ENCODE results near the gene EIF2B4. TPM values are rescaled to one million over a fixed set of nuclear protein-coding genes. Genes with fewer than 3 reads are reported as not detected.
A peak's percentile ranks its signal among the peaks of the same experiment; 100 is the strongest.

The EIF2B4 gene
- total and polyA plus RNA-seq, 4 donors = 32.2 to 87.1 (median 39.5) TPM

DNA sequence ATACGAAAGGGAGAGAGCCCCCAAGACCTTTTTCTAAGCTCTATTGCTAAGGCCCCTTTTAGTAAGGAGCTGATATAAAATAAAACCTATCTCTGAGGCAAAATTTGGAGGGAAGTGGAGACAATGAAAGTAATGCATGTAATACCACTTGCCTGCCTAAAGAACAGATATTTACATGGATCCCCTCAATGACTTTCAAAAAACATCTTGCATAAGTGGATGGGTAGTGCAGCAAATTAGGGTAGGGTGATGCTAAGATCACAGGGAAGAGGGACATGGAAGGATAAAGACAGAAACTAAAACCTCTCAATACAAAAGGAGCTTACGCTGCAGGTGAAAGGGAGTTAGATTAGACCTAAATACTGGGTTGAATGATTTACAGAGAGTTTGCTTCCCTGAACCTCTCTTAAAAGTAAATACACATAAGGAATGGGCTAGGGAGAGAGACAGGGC is 9.3 kb upstream of the EIF2B4 start:
- Histone ChIP-seq H3K9me3 (ENCODE audit: control insufficient read depth, low read length) (no peaks in the 10 kb centered on the region), H3K4me1 (ENCODE audit: control insufficient read depth in 1 of 2, insufficient read depth in 2 of 2, low read length in 2 of 2) (no peaks in the 10 kb centered on the region), H3K4me3 (ENCODE audit: low read length in 2 of 2) (no peak overlapping the region), H3K27ac (ENCODE audit: low read depth in 1 of 2, low read length in 2 of 2) (no peak overlapping the region), H3K36me3 (ENCODE audit: control insufficient read depth in 1 of 2, insufficient read depth in 2 of 2, low read length in 1 of 2) (peaks cover 0 to 6% of the 10 kb centered on the region in 2 donors), H3K27me3 (ENCODE audit: control insufficient read depth in 1 of 2, insufficient read depth in 2 of 2, low read length in 1 of 2) (no peaks in the 10 kb centered on the region)
- intact Hi-C loops (cut with DNase I) = no loop called here
- DNase-seq = no peak
- ATAC-seq (ENCODE audit: low FRiP score) = no peak
- WGBS, 2 donors = 68 to 74% methylated on average over 2 of the region's 2 CpGs

DNA sequence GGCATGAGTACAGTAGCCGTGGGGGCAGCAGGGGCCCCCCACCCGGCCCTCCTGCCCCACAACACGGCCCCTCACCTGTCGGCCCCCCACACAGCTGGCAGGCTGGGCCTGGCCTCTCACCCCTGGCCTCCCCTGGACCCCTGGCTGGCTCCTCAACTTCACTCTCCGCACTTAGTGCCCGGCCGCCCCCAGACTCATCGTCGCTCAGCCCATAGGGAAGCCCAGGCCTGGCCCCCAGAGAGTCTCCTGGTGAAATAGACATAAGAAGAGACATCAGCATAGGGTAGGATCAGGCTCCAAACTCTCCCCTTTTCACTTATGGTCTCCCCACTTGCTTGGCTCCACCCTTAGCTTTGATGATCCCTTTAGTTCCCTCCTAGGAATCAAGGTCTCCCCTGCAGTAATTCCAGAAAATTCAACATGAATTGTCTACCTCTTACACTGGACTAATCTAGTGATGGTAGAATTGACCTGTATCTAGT is 8.7 kb upstream of the EIF2B4 start:
- H3K27ac ChIP-seq (ENCODE audit: low read depth in 1 of 2, low read length in 2 of 2) = no peak overlapping the region
- DNase-seq = peak in 1 of 2 donors; percentile 48
- WGBS, 2 donors = 78 to 87% methylated on average over 8 to 9 of the region's 9 CpGs
- no peaks in the 10 kb centered on the region for H3K27me3 ChIP-seq (ENCODE audit: control insufficient read depth in 1 of 2, insufficient read depth in 2 of 2, low read length in 1 of 2)
- no peak for ATAC-seq (ENCODE audit: low FRiP score)
- H3K36me3 ChIP-seq (ENCODE audit: control insufficient read depth in 1 of 2, insufficient read depth in 2 of 2, low read length in 1 of 2) = peaks cover 0 to 4% of the 10 kb centered on the region in 2 donors
- H3K9me3 ChIP-seq (ENCODE audit: control insufficient read depth, low read length) = no peaks in the 10 kb centered on the region
- intact Hi-C loops (cut with DNase I) = no loop called here
- no peak overlapping the region for H3K4me3 ChIP-seq (ENCODE audit: low read length in 2 of 2)
- H3K4me1 ChIP-seq (ENCODE audit: control insufficient read depth in 1 of 2, insufficient read depth in 2 of 2, low read length in 2 of 2) = no peaks in the 10 kb centered on the region

DNA sequence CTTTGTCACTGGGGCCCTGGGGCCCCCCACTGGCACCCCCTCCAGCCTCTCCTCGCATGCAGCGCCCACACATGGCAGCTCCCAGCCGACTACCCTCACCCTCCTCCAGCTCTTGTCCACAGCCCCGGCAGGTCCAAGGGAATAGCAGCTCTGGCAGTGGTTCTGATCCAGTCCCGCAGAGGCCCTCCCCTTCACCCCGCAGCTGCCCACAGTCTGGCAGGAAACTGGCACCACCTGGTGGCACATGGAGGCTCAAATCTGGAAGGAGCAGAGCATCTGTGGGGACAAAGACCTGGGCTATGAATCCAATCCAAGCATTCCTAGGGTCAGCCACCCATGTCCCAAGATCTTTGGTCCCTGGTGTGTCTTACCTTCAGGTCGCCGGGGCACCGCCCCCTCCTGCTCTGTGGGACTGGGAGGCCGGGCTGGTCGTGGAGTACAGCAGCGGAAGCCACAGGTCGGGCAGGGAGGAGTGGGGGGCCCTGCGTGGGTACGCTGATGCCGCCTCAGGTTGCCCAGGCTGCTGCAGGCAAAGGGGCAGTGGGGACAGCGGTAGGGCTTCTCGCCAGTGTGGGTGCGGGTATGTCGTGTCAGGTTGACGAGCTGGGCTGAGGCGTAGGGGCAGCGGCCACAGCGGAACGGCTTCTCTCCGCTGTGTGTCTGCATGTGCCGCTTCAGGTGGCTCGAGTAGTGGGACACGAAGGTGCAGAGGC is 8.1 kb upstream of the EIF2B4 start:
- Histone ChIP-seq H3K27ac (ENCODE audit: low read depth in 1 of 2, low read length in 2 of 2) (no peak overlapping the region), H3K9me3 (ENCODE audit: control insufficient read depth, low read length) (no peaks in the 10 kb centered on the region), H3K4me1 (ENCODE audit: control insufficient read depth in 1 of 2, insufficient read depth in 2 of 2, low read length in 2 of 2) (no peaks in the 10 kb centered on the region), H3K36me3 (ENCODE audit: control insufficient read depth in 1 of 2, insufficient read depth in 2 of 2, low read length in 1 of 2) (peaks cover 0 to under 1% of the 10 kb centered on the region in 2 donors), H3K4me3 (ENCODE audit: low read length in 2 of 2) (no peak overlapping the region), H3K27me3 (ENCODE audit: control insufficient read depth in 1 of 2, insufficient read depth in 2 of 2, low read length in 1 of 2) (no peaks in the 10 kb centered on the region)
- ATAC-seq (ENCODE audit: low FRiP score) (no peak), DNase-seq (no peak)
- intact Hi-C loops (cut with DNase I) = no loop called here
- 74% methylated on average over 29 of the region's 29 CpGs for WGBS, 2 donors

DNA sequence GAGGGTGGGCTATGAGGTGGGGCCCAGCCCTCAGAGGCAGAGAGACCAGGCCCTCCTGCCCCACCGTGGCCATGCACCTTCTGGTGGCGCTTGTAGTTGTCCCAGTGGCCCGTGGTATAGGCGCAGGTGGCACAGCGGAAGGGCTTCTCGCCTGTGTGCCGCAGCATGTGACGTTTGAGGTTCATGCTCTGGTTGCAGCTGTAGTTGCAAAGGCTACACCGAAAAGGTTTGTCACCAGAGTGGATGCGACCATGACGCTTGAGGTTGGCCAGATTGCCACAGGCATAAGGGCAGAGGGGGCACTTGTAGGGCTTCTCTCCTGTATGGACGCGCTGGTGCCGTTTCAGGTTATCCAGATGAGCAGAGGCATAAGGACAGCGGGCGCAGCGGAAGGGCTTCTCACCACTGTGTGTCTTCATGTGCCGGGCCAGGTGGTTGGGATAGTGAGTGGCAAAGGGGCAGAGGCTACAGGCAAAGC is 7.5 kb upstream of the EIF2B4 start:
- Histone ChIP-seq H3K27me3 (ENCODE audit: control insufficient read depth in 1 of 2, insufficient read depth in 2 of 2, low read length in 1 of 2) (no peaks in the 10 kb centered on the region), H3K9me3 (ENCODE audit: control insufficient read depth, low read length) (no peaks in the 10 kb centered on the region), H3K36me3 (ENCODE audit: control insufficient read depth in 1 of 2, insufficient read depth in 2 of 2, low read length in 1 of 2) (no peaks in the 10 kb centered on the region), H3K4me1 (ENCODE audit: control insufficient read depth in 1 of 2, insufficient read depth in 2 of 2, low read length in 2 of 2) (no peaks in the 10 kb centered on the region), H3K27ac (ENCODE audit: low read depth in 1 of 2, low read length in 2 of 2) (no peak overlapping the region), H3K4me3 (ENCODE audit: low read length in 2 of 2) (no peak overlapping the region)
- peak in 1 of 2 donors; percentile 53 for DNase-seq
- intact Hi-C loops (cut with DNase I) = no loop called here
- no peak for ATAC-seq (ENCODE audit: low FRiP score)
- 84% methylated on average over 18 of the region's 18 CpGs for WGBS, 2 donors

DNA sequence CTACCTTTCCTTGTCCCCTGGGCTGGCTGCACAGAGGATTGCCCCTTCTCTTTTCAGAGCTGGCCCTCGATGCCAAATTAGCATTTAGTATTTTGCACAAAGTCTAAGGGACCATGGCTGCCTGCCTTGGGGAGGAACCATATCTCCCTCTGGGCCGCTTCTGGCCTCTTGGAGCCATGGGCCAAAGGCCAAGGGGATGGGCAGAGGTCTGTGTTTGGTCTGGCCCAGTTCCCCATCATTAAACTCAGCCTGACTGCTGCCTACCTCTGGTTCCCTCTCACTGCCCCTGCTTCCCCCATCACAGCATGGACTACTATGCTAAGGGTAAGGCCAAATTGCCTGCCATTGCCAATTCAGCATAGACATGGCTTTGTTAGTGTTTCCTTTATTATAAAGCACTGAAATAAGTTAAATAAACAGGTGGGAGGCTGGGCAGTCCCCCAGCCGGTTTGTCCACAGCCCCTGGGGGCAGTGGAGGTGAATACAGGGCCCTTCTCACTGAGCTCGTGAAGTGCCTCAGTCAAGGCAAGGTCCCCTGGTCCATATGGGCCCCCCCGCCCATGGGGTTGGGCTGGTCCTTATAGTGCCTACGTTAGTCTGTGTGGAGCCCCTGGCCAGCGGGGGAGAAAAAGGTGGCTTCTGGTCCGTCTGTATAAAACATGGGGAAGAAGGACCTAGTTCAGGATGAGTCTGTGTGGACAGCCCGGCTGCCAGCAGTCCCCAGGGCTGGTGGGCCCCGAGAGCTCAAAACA is 6.9 kb upstream of the EIF2B4 start:
- DNase-seq (no peak), ATAC-seq (ENCODE audit: low FRiP score) (no peak)
- intact Hi-C loops (cut with DNase I) = no loop called here
- H3K27me3 ChIP-seq (ENCODE audit: control insufficient read depth in 1 of 2, insufficient read depth in 2 of 2, low read length in 1 of 2) = no peaks in the 10 kb centered on the region
- H3K9me3 ChIP-seq (ENCODE audit: control insufficient read depth, low read length) = no peaks in the 10 kb centered on the region
- WGBS, 2 donors = 42 to 48% methylated on average over 10 of the region's 10 CpGs
- no peaks in the 10 kb centered on the region for H3K36me3 ChIP-seq (ENCODE audit: control insufficient read depth in 1 of 2, insufficient read depth in 2 of 2, low read length in 1 of 2)
- no peak overlapping the region for H3K27ac ChIP-seq (ENCODE audit: low read depth in 1 of 2, low read length in 2 of 2)
- H3K4me1 ChIP-seq (ENCODE audit: control insufficient read depth in 1 of 2, insufficient read depth in 2 of 2, low read length in 2 of 2) = no peaks in the 10 kb centered on the region
- no peak overlapping the region for H3K4me3 ChIP-seq (ENCODE audit: low read length in 2 of 2)

DNA sequence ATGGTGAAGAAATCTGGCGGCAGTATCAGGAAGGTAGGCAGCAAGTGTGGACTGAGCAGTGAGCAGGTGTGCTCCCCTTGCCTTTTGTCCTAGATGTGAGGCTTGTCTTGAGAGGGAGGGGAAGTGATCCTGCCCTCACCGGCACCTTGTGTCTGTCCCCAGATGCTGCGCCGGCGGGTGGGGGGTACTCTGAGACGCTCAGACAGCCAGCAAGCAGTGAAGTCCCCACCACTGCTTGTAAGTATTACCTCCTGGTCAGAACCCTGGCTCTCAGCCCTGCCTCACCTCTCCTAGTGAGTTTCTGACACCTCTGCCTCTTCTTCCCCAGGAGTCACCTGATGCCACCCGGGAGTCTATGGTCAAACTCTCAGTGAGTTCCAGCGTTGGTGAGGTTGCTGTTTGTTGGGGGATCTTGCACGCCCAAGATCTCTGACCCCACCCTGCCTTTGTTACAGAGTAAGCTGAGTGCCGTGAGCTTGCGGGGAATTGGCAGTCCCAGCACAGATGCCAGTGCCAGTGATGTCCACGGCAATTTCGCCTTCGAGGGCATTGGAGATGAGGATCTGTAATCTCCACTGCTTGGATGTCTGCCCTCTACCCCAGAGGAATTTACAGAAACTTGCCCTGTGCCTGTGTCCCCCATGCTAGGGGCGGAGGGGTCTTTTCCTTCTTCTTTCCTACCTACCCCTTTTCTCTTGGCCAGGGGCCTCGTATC is 6.2 kb upstream of the EIF2B4 start:
- H3K27ac ChIP-seq (ENCODE audit: low read depth in 1 of 2, low read length in 2 of 2) = no peak overlapping the region
- no peaks in the 10 kb centered on the region for H3K9me3 ChIP-seq (ENCODE audit: control insufficient read depth, low read length)
- H3K36me3 ChIP-seq (ENCODE audit: control insufficient read depth in 1 of 2, insufficient read depth in 2 of 2, low read length in 1 of 2) = no peaks in the 10 kb centered on the region
- H3K4me1 ChIP-seq (ENCODE audit: control insufficient read depth in 1 of 2, insufficient read depth in 2 of 2, low read length in 2 of 2) = no peaks in the 10 kb centered on the region
- intact Hi-C loops (cut with DNase I) = no loop called here
- no peaks in the 10 kb centered on the region for H3K27me3 ChIP-seq (ENCODE audit: control insufficient read depth in 1 of 2, insufficient read depth in 2 of 2, low read length in 1 of 2)
- WGBS, 2 donors = 76 to 77% methylated on average over 16 of the region's 16 CpGs
- no peak for DNase-seq
- ATAC-seq (ENCODE audit: low FRiP score) = no peak
- no peak overlapping the region for H3K4me3 ChIP-seq (ENCODE audit: low read length in 2 of 2)

DNA sequence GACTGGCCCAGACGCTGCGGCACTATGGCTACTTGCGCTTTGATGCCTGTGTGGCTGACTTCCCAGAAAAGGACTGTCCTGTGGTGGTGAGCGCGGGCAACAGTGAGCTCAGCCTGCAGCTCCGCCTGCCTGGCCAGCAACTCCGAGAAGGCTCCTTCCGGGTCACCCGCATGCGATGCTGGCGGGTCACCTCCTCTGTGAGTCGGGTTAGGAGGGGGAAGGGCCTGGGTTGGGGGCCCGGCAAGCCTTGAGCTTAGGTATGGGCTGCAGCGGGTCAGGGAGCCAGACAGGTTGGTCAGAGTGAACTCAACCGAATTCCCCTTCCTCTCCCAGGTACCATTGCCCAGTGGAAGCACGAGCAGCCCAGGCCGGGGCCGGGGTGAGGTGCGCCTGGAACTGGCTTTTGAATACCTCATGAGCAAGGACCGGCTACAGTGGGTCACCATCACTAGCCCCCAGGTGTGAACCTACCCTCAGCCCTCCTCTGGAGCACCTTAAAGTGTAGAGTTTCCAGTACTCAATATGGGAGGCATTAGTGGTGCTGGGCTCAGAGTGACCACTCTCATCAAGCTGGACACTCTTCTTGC is 5.5 kb upstream of the EIF2B4 start:
- Histone ChIP-seq H3K4me1 (ENCODE audit: control insufficient read depth in 1 of 2, insufficient read depth in 2 of 2, low read length in 2 of 2) (no peaks in the 10 kb centered on the region), H3K27ac (ENCODE audit: low read depth in 1 of 2, low read length in 2 of 2) (no peak overlapping the region), H3K4me3 (ENCODE audit: low read length in 2 of 2) (no peak overlapping the region), H3K27me3 (ENCODE audit: control insufficient read depth in 1 of 2, insufficient read depth in 2 of 2, low read length in 1 of 2) (no peaks in the 10 kb centered on the region), H3K9me3 (ENCODE audit: control insufficient read depth, low read length) (no peaks in the 10 kb centered on the region), H3K36me3 (ENCODE audit: control insufficient read depth in 1 of 2, insufficient read depth in 2 of 2, low read length in 1 of 2) (no peaks in the 10 kb centered on the region)
- DNase-seq (no peak), ATAC-seq (ENCODE audit: low FRiP score) (no peak)
- intact Hi-C loops (cut with DNase I) = no loop called here
- 85 to 89% methylated on average over 20 of the region's 20 CpGs for WGBS, 2 donors

DNA sequence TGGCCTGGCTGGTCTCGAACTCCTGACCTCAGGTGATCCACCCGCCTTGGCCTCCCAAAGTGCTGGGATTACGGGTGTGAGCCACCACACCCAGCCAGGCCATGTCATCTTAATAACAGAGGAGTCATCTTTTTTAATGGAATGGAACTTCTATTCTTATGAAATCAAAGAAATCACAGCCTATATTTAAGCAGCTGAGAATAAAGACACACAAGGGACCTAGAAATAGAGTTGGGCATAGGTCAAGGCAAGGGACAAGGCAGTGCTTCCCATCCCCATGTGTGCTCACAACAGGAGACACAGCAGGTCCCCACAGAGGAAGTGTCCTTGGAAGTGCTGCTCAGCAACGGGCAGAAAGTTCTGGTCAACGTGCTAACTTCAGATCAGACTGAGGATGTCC is 3.4 kb upstream of the EIF2B4 start:
- Histone ChIP-seq H3K36me3 (ENCODE audit: control insufficient read depth in 1 of 2, insufficient read depth in 2 of 2, low read length in 1 of 2) (no peaks in the 10 kb centered on the region), H3K4me3 (ENCODE audit: low read length in 2 of 2) (no peak overlapping the region), H3K27ac (ENCODE audit: low read depth in 1 of 2, low read length in 2 of 2) (no peak overlapping the region), H3K9me3 (ENCODE audit: control insufficient read depth, low read length) (no peaks in the 10 kb centered on the region), H3K4me1 (ENCODE audit: control insufficient read depth in 1 of 2, insufficient read depth in 2 of 2, low read length in 2 of 2) (no peaks in the 10 kb centered on the region), H3K27me3 (ENCODE audit: control insufficient read depth in 1 of 2, insufficient read depth in 2 of 2, low read length in 1 of 2) (no peaks in the 10 kb centered on the region)
- ATAC-seq (ENCODE audit: low FRiP score) = no peak
- WGBS, 2 donors = 87% methylated on average over 5 of the region's 5 CpGs
- intact Hi-C loops (cut with DNase I) = loop anchor here in 1 of 2 donors (5.0 kb wide), 1 partner anchor 34 kb away; the partner anchor contains the start of gene PPM1G
- no peak for DNase-seq
